Stimulated activated naive CD8-positive, alpha-beta T cell treated with anti-CD3 and anti-CD28 coated beads, Interleukin-15, amount 100 ng/mL, for 72 hours (primary cell): ENCODE measurements around the gene POM121.
"Not testable (repeated sequence)": the region's sequence is repeated elsewhere in the genome, so short reads cannot be mapped to it uniquely, and the experiment has no call there.

ENCODE experiments used
- ATAC-seq: fragments of 150-1000 bp; cut with Tn5 transposase; 2 replicates; pipeline ENCODE4 v1.10.0; 2021; ENCODE audit warnings: mild to moderate bottlenecking, moderate library complexity
- DNase-seq, 2 donors: peaks; one replicate each; pipeline ENCODE4 v3.0.0; 2021 to 2022
- H3K27ac Mint-ChIP-seq, 2 donors: one replicate each; pipeline ENCODE4 v1.8.0; 2022; ENCODE audit warnings: mild to moderate bottlenecking in 2 of 2, mixed read lengths in 2 of 2, moderate library complexity in 2 of 2
- H3K27me3 Mint-ChIP-seq: one replicate; pipeline ENCODE4 v1.8.0; 2022; ENCODE audit warnings: mixed read lengths
- H3K4me1 Mint-ChIP-seq: one replicate; pipeline ENCODE4 v1.8.0; 2022; ENCODE audit warnings: mild to moderate bottlenecking, mixed read lengths
- H3K4me3 Mint-ChIP-seq, 2 donors: one replicate each; pipeline ENCODE4 v1.8.0; 2022; ENCODE audit warnings: mild to moderate bottlenecking in 2 of 2, mixed read lengths in 2 of 2, moderate library complexity in 1 of 2
- H3K9me3 Mint-ChIP-seq, 2 donors: one replicate each; pipeline ENCODE4 v1.8.0; 2022; ENCODE audit warnings: mixed read lengths in 2 of 2

POM121 gene

GRCh38 chr7:72924733-72925545 lies at the start of gene POM121:
Gene POM121 (plus strand): TSS chr7:72925095. CDS start chr7:72925122, 27 bp downstream.
- H3K4me1 Mint-ChIP-seq: peaks cover 33% of the 10 kb centered on the region

DNA sequence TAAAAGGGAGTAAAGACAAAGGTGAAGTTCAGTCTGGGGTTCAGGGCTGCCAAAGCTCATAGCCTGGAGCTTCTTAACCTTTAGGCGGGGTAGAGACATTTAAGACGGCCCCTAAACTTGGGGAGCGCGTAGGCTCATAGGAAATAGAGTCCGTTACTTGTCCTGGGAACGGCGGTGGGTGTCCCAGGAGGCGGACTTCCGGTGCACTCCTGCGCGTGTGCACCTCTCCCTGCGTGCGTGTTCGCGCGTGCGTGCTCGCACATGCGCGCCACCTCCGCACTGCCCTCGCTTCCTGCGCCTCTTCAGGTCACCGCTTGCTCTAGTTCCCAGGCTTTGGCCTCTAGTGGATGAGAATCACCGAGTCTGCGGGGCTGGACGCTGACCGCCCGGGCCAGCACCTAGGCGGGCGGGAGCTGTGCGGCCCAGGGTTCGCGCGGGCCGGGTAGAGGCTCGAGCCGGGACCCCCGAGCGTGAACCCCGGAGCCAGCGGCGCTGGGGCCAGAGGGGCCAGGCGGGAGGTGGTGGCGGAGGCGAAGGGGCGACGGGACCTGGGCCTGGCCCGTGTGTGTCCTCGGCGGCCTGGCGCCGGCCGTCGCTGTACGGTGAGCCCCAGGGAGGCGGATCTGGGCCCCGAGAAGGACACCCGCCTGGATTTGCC lies 45.7 kb upstream of the POM121 start:
- H3K27ac Mint-ChIP-seq: peak overlapping the region; percentile 76 to 97
- H3K4me3 Mint-ChIP-seq: peak overlapping the region; percentile 82 to 95
- ATAC-seq: peak; percentile 100

More at GRCh38 chr7:72924733-72925545, at the start of gene POM121:
- ATAC-seq: peak; percentile 95
- H3K4me3 Mint-ChIP-seq: peak within 1 kb of the TSS; percentile 100
- H3K27ac Mint-ChIP-seq: peak within 1 kb of the TSS; percentile 99 to 100
- no peaks in the 10 kb centered on the region for H3K9me3 Mint-ChIP-seq
- DNase-seq: peak; percentile 85 to 86
- H3K27me3 Mint-ChIP-seq: no peaks in the 10 kb centered on the region

GRCh38 chr7:72879737-72880215 lies 45.1 kb upstream of the POM121 start:
- Mint-ChIP-seq H3K4me1 (peaks cover 13% of the 10 kb centered on the region), H3K27ac (peak overlapping the region; percentile 97), H3K4me3 (peak overlapping the region; percentile 95 to 99)
- DNase-seq (peak; percentile 22 to 30), ATAC-seq (peak; percentile 1)
- not testable (repeated sequence) for H3K27me3 Mint-ChIP-seq, H3K9me3 Mint-ChIP-seq

More for the DNA sequence above, 45.7 kb upstream of the POM121 start:
- H3K27me3 Mint-ChIP-seq, H3K9me3 Mint-ChIP-seq: not testable (repeated sequence)
- peaks cover 13% of the 10 kb centered on the region for H3K4me1 Mint-ChIP-seq
- peak; percentile 73 to 81 for DNase-seq

DNA sequence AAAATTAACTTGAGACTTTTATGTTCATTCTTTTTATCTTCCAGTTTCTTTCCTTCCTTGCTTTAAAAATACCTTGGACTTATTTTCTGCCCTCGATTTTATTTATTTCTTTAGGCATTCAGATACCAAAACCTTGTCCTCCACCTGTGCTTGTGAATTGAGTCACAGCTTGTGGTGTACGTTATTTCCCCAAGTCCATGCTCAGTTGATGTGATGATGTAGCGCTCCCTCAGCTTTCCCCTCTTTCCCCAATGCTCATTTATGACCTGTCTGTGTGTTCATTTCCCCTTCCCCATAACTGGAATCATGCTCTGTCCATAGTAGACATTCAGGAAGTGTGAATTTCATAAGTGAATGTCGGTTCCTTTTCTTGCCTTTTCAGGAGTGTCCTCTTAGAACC lies 33.1 kb upstream of the POM121 start:
- not testable (repeated sequence) for H3K9me3 Mint-ChIP-seq, ATAC-seq, DNase-seq, H3K4me3 Mint-ChIP-seq, H3K27me3 Mint-ChIP-seq
- Mint-ChIP-seq H3K27ac (peak overlapping the region in 1 of 2 donors; percentile 57), H3K4me1 (peaks cover 25% of the 10 kb centered on the region)

GRCh38 chr7:72904740-72905139 lies 20.2 kb upstream of the POM121 start:
- not testable (repeated sequence) for ATAC-seq, H3K27me3 Mint-ChIP-seq, H3K4me3 Mint-ChIP-seq, DNase-seq, H3K4me1 Mint-ChIP-seq, H3K9me3 Mint-ChIP-seq
- H3K27ac Mint-ChIP-seq: peak overlapping the region in 1 of 2 donors; percentile 27

GRCh38 chr7:72908422-72908821 lies 16.5 kb upstream of the POM121 start:
- ATAC-seq, H3K4me3 Mint-ChIP-seq, DNase-seq, H3K27me3 Mint-ChIP-seq, H3K27ac Mint-ChIP-seq, H3K9me3 Mint-ChIP-seq: not testable (repeated sequence)
- peaks cover 21% of the 10 kb centered on the region for H3K4me1 Mint-ChIP-seq

DNA sequence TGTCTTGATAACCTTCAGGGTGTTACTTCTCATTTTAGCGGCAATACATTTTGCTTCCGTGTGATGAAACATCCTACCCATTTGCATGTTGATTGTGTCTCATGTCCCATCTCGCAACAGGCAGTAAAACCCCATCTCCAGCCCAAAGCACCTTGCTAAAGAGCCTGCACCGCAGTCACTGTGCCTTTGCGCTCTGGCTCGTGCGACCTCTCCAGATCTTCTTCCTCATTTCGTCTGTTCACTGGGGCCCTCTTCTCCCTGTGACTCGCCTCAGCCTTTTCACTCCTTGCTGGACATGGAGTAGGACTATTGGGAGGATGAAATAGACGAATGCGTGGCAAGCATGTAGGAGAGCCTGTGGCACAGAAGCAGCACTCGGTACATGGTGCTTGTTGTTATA lies 13.5 kb upstream of the POM121 start:
- not testable (repeated sequence) for H3K27ac Mint-ChIP-seq

GRCh38 chr7:72913750-72914149 lies 11.1 kb upstream of the POM121 start:
- not testable (repeated sequence) for H3K27me3 Mint-ChIP-seq, H3K4me3 Mint-ChIP-seq, DNase-seq, H3K9me3 Mint-ChIP-seq
- ATAC-seq: peak; percentile 37
- Mint-ChIP-seq H3K27ac (peak overlapping the region; percentile 10 to 45), H3K4me1 (peaks cover 29% of the 10 kb centered on the region)

More for the DNA sequence above, 13.5 kb upstream of the POM121 start:
- ATAC-seq, H3K9me3 Mint-ChIP-seq, H3K4me3 Mint-ChIP-seq, H3K27me3 Mint-ChIP-seq, DNase-seq: not testable (repeated sequence)
- peaks cover 28% of the 10 kb centered on the region for H3K4me1 Mint-ChIP-seq

- not testable (repeated sequence) for H3K9me3 Mint-ChIP-seq, H3K4me3 Mint-ChIP-seq, H3K27me3 Mint-ChIP-seq, H3K27ac Mint-ChIP-seq
- peak; percentile 43 to 61 for DNase-seq
- peaks cover 29% of the 10 kb centered on the region for H3K4me1 Mint-ChIP-seq
- ATAC-seq: peak; percentile 95
Measured at GRCh38 chr7:72914756-72915525, 10.0 kb upstream of the POM121 start.

GRCh38 chr7:72919256-72919775 lies 5.6 kb upstream of the POM121 start:
- Mint-ChIP-seq H3K4me1 (peaks cover 18% of the 10 kb centered on the region), H3K9me3 (no peaks in the 10 kb centered on the region), H3K27me3 (no peaks in the 10 kb centered on the region), H3K4me3 (no peak overlapping the region), H3K27ac (no peak overlapping the region)
- ATAC-seq (no peak), DNase-seq (no peak)

DNA sequence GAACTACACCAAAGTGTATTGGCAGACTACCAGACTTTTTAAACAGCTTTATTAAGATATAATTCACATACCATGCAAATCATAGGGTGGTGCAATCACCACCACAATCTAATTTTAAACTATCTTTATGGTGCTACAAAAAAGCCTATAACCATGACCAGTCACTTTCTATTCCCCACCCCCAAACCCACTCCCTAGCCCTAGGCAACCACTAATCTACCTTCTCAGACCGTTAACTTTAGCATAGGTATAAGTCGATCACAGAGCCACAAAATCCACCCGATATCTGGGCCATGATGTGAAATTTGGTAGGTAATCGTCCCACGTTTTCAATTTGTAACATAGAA lies 536 bp upstream of the POM121 start:
- ATAC-seq (peak; percentile 47), DNase-seq (no peak)
- H3K27me3 Mint-ChIP-seq: no peaks in the 10 kb centered on the region
- H3K27ac Mint-ChIP-seq: peak overlapping the region; percentile 99 to 100
- peak overlapping the region; percentile 100 for H3K4me3 Mint-ChIP-seq
- peaks cover 33% of the 10 kb centered on the region for H3K4me1 Mint-ChIP-seq
- H3K9me3 Mint-ChIP-seq: no peaks in the 10 kb centered on the region

DNA sequence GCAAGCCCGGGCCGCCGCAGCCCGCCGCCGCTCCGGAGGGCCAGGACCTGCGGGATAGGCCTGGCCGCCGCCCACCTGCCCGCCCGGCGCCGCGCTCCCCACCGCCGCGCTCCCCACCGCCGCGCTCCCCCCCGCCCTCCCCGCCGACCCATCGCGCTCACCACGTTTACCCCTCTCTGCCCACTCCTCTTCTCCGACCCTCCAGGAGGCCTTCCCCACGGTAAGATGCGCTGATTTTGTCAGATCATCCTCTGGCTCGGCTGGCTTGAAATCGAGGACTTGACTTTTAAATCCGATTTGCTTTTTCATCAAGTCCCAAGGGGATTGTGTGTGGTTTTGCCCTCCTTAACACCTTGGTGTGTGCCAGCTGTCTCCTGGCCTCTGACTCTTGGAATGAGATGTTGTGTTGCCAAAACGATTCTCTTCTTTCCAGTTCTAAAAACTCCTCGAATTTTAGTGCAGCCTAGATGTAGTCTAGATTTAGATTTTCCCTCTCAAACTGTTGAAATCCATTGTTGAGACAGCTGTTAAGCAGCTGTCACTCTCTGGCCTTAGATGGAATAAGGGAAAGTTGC lies 738 bp downstream of the POM121 start:
- Mint-ChIP-seq H3K4me3 (peak overlapping the region; percentile 100), H3K27me3 (no peaks in the 10 kb centered on the region), H3K4me1 (peaks cover 37% of the 10 kb centered on the region), H3K9me3 (no peaks in the 10 kb centered on the region), H3K27ac (peak overlapping the region; percentile 93 to 99)
- ATAC-seq: peak; percentile 34
- DNase-seq: no peak

DNA sequence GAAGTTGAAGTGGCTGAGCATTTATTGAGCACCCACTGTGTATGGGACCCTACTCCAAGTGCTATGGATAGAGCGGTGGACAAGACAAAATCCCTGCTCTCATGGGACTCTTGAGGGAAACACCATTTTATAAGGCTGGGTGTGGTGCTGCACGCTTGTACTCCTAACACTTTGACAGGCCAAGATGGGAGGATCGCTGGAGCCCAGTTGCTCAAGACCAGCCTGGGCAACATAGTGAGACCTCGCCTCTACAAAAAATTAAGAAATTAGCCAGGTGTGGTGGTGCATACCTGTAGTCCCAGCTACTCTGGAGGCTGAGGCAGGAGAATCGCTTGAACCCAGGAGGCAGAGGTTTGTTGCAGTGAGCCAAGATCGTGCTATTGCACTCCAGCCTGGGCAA lies 2.9 kb downstream of the POM121 start:
- not testable (repeated sequence) for DNase-seq, H3K27ac Mint-ChIP-seq, ATAC-seq

GRCh38 chr7:72928216-72928615 lies 3.3 kb downstream of the POM121 start:
- H3K9me3 Mint-ChIP-seq, ATAC-seq, H3K27me3 Mint-ChIP-seq, H3K4me3 Mint-ChIP-seq, DNase-seq, H3K27ac Mint-ChIP-seq: not testable (repeated sequence)
- peaks cover 34% of the 10 kb centered on the region for H3K4me1 Mint-ChIP-seq

More for the DNA sequence above, 2.9 kb downstream of the POM121 start:
- H3K4me3 Mint-ChIP-seq, H3K27me3 Mint-ChIP-seq, H3K9me3 Mint-ChIP-seq: not testable (repeated sequence)
- peaks cover 34% of the 10 kb centered on the region for H3K4me1 Mint-ChIP-seq
